Keratinocyte (primary cell): ENCODE results near the gene RNF182.
"Not testable (repeated sequence)": the region's sequence is repeated elsewhere in the genome, so short reads cannot be mapped to it uniquely, and the experiment has no call there.

Experiments
- EZH2 ChIP-seq: IDR thresholded peaks from one replicate; pipeline ENCODE4 v1.6.1; 2012; ENCODE audit warnings: inconsistent platforms, mild to moderate bottlenecking, low read length, moderate library complexity
- TF ChIP-seq, protein P1 (sequence below), 3 experiments: IDR thresholded peaks in 1 of 3; conservative IDR thresholded peaks in 1 of 3; optimal IDR thresholded peaks in 1 of 3; 2 replicates in 2 of 3; 3 replicates in 1 of 3; pipeline versions ENCODE3 to v1.5.1; 2011; ENCODE audit warnings: low read length in 3 of 3, mild to moderate bottlenecking in 3 of 3, moderate library complexity in 2 of 3, control low read depth in 1 of 3, inconsistent platforms in 1 of 3; ENCODE audit not compliant: insufficient read depth in 2 of 3; ENCODE audit errors: extremely low read depth in 1 of 3

GRCh38 chr6:14018559-14018958 is 93.8 kb downstream of the RNF182 start:
- TF ChIP-seq, protein P1, sequence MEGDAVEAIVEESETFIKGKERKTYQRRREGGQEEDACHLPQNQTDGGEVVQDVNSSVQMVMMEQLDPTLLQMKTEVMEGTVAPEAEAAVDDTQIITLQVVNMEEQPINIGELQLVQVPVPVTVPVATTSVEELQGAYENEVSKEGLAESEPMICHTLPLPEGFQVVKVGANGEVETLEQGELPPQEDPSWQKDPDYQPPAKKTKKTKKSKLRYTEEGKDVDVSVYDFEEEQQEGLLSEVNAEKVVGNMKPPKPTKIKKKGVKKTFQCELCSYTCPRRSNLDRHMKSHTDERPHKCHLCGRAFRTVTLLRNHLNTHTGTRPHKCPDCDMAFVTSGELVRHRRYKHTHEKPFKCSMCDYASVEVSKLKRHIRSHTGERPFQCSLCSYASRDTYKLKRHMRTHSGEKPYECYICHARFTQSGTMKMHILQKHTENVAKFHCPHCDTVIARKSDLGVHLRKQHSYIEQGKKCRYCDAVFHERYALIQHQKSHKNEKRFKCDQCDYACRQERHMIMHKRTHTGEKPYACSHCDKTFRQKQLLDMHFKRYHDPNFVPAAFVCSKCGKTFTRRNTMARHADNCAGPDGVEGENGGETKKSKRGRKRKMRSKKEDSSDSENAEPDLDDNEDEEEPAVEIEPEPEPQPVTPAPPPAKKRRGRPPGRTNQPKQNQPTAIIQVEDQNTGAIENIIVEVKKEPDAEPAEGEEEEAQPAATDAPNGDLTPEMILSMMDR (optimal IDR thresholded peaks at IDR 0.05 in 1 of 3, IDR thresholded peaks at IDR 0.05 in 1 of 3, conservative IDR thresholded peaks at IDR 0.05 in 1 of 3; ENCODE audit: extremely low read depth in 1 of 3, insufficient read depth in 2 of 3, low read length in 3 of 3) = not testable (repeated sequence)
- not testable (repeated sequence) for TF ChIP-seq EZH2
